A673 (cell line): ENCODE results near the gene CDK2AP2. TPM values are rescaled to one million over a fixed set of nuclear protein-coding genes. Genes with fewer than 3 reads are reported as not detected.
A peak's percentile ranks its signal among the peaks of the same experiment; 100 is the strongest.

ENCODE experiments used
- BruUV-seq: library from RNA; stranded (reverse); fragments of 400-500 nt; replicated peaks from 2 replicates; lab custom pipeline; 2021; lab: Mats Ljungman, UMichigan
- CTCF ChIA-PET: fragments of 300-600 bp; sonication (Branson Sonifier 250); formaldehyde crosslinking; loops from one replicate; lab custom pipeline; 2022; ENCODE audit warnings: antibody characterized with exemption; lab: Charles Lee
- POLR2A ChIA-PET: fragments of 300-600 bp; sonication (Branson Sonifier 250); formaldehyde crosslinking; loops from one replicate; lab custom pipeline; 2022; ENCODE audit warnings: antibody characterized with exemption; ENCODE audit not compliant: low non-redundant PET; lab: Charles Lee
- DNase-seq: peaks from one replicate; pipeline ENCODE4 v3.0.0-alpha.2; 2015; ENCODE audit warnings: low spot score
- H3K27ac ChIP-seq: fragments of 200-600 bp; sonication (generic); 2 replicates; pipeline ENCODE4 v1.5.1; 2016; ENCODE audit warnings: mixed run types, low read depth, mild to moderate bottlenecking, mixed read lengths, antibody characterized with exemption, low read length; ENCODE audit not compliant: poor library complexity, severe bottlenecking
- H3K27me3 ChIP-seq: fragments of 200-600 bp; sonication (generic); replicated peaks from 2 replicates; pipeline ENCODE4 v1.6.1; 2017; ENCODE audit warnings: mixed run types, low read depth, mild to moderate bottlenecking, mixed read lengths, antibody characterized with exemption, low read length; ENCODE audit not compliant: insufficient read depth, poor library complexity
- H3K36me3 ChIP-seq: fragments of 200-600 bp; sonication (generic); 2 replicates; pipeline ENCODE4 v1.6.1; 2016; ENCODE audit warnings: mixed run types, mild to moderate bottlenecking, mixed read lengths, antibody characterized with exemption, low read length; ENCODE audit not compliant: insufficient read depth, poor library complexity, severe bottlenecking
- H3K4me1 ChIP-seq: fragments of 200-600 bp; sonication (generic); 2 replicates; pipeline ENCODE4 v1.6.1; 2017; ENCODE audit warnings: mixed run types, mild to moderate bottlenecking, mixed read lengths, antibody characterized with exemption, low read length; ENCODE audit not compliant: insufficient read depth, poor library complexity, severe bottlenecking
- H3K4me3 ChIP-seq: fragments of 200-600 bp; sonication (generic); 2 replicates; pipeline ENCODE4 v1.5.1; 2016; ENCODE audit warnings: low read depth, mixed run types, mild to moderate bottlenecking, mixed read lengths, low read length; ENCODE audit not compliant: poor library complexity, severe bottlenecking
- H3K9me3 ChIP-seq: fragments of 200-600 bp; sonication (generic); 2 replicates; pipeline ENCODE4 v1.6.1; 2016; ENCODE audit warnings: mixed run types, low read depth, mild to moderate bottlenecking, mixed read lengths, antibody characterized with exemption, low read length; ENCODE audit not compliant: poor library complexity, severe bottlenecking
- EZH2 ChIP-seq: fragments of 200-600 bp; sonication (generic); IDR thresholded peaks from 2 replicates; pipeline ENCODE4 v1.6.1; 2017; ENCODE audit warnings: borderline replicate concordance, low read depth, mild to moderate bottlenecking, mixed read lengths, antibody characterized with exemption, low read length; ENCODE audit not compliant: poor library complexity, severe bottlenecking
- intact Hi-C: fragments of 100-400 bp; cut with micrococcal nuclease; formaldehyde crosslinking; loops from one replicate; pipeline ENCODE4 v1.10.0; 2022; ENCODE audit not compliant: unreplicated experiment
- total RNA-seq: library from RNA; stranded (reverse); gene quantifications from 2 replicates; pipeline ENCODE4 v1.2.3, GENCODE V29; 2021
- TF ChIP-seq, protein P1 (sequence below): fragments of 300-800, 200-600 bp; sonication (generic); conservative IDR thresholded peaks from 2 replicates; pipeline ENCODE4 v1.5.1; 2017; ENCODE audit warnings: low read depth, mild to moderate bottlenecking, antibody characterized with exemption, low read length, moderate library complexity, mixed read lengths

Gene CDK2AP2
- total RNA-seq, 1 experiment from 2014 or later = 48.1 TPM

- ChIA-PET CTCF (no interaction called here), POLR2A (interaction anchor here (0.5 kb wide), 1 partner anchor 42 kb away, joined by 6 read pairs; no protein-coding TSS in a partner anchor)
Observed at GRCh38 chr11:67542169-67542568, 34.2 kb upstream of the CDK2AP2 start.

GRCh38 chr11:67541198-67541597 is 33.2 kb upstream of the CDK2AP2 start:
- intact Hi-C loops = no loop called here
- ChIA-PET POLR2A (no interaction called here), CTCF (no interaction called here)
- TF ChIP-seq, protein P1, sequence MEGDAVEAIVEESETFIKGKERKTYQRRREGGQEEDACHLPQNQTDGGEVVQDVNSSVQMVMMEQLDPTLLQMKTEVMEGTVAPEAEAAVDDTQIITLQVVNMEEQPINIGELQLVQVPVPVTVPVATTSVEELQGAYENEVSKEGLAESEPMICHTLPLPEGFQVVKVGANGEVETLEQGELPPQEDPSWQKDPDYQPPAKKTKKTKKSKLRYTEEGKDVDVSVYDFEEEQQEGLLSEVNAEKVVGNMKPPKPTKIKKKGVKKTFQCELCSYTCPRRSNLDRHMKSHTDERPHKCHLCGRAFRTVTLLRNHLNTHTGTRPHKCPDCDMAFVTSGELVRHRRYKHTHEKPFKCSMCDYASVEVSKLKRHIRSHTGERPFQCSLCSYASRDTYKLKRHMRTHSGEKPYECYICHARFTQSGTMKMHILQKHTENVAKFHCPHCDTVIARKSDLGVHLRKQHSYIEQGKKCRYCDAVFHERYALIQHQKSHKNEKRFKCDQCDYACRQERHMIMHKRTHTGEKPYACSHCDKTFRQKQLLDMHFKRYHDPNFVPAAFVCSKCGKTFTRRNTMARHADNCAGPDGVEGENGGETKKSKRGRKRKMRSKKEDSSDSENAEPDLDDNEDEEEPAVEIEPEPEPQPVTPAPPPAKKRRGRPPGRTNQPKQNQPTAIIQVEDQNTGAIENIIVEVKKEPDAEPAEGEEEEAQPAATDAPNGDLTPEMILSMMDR = no peak
- TF ChIP-seq EZH2 = no peak
- Histone ChIP-seq H3K4me1 (no peaks in the 10 kb centered on the region), H3K4me3 (no peak overlapping the region), H3K27me3 (no peaks in the 10 kb centered on the region), H3K9me3 (no peaks in the 10 kb centered on the region), H3K27ac (no peak overlapping the region), H3K36me3 (no peaks in the 10 kb centered on the region)
- DNase-seq = no peak
- no TSS peak for BruUV-seq

More at GRCh38 chr11:67542169-67542568, 34.2 kb upstream of the CDK2AP2 start:
- no peak for DNase-seq
- no peaks in the 10 kb centered on the region for H3K36me3 ChIP-seq
- no peaks in the 10 kb centered on the region for H3K4me1 ChIP-seq
- H3K4me3 ChIP-seq = no peak overlapping the region
- no peak for TF ChIP-seq EZH2
- TF ChIP-seq, protein P1 = no peak
- H3K27ac ChIP-seq = no peak overlapping the region
- H3K9me3 ChIP-seq = no peaks in the 10 kb centered on the region
- intact Hi-C loops = no loop called here
- BruUV-seq = no TSS peak
- H3K27me3 ChIP-seq = no peaks in the 10 kb centered on the region

GRCh38 chr11:67539550-67539949 is 31.6 kb upstream of the CDK2AP2 start:
- Histone ChIP-seq H3K4me3 (no peak overlapping the region), H3K27ac (no peak overlapping the region), H3K36me3 (no peaks in the 10 kb centered on the region), H3K4me1 (no peaks in the 10 kb centered on the region), H3K9me3 (peaks cover 12% of the 10 kb centered on the region), H3K27me3 (no peaks in the 10 kb centered on the region)
- no TSS peak for BruUV-seq
- peak; percentile 47 for DNase-seq
- intact Hi-C loops = no loop called here
- TF ChIP-seq EZH2 = no peak
- TF ChIP-seq, protein P1 = no peak
- POLR2A ChIA-PET = no interaction called here
- CTCF ChIA-PET = no interaction called here
